HG03378 (cell line): ENCODE results near the gene TENM4.
"Not testable (repeated sequence)": the region's sequence is repeated elsewhere in the genome, so short reads cannot be mapped to it uniquely, and the experiment has no call there.

Experiments
- ATAC-seq: cut with Tn5 transposase; IDR thresholded peaks from one replicate; pipeline ENCODE4 v1.9.1; 2021; ENCODE audit warnings: mild to moderate bottlenecking, moderate library complexity; ENCODE audit not compliant: unreplicated experiment

TENM4 gene

GRCh38 chr11:78833237-78833636, 607.6 kb downstream of the TENM4 start:
- no peak for ATAC-seq

DNA sequence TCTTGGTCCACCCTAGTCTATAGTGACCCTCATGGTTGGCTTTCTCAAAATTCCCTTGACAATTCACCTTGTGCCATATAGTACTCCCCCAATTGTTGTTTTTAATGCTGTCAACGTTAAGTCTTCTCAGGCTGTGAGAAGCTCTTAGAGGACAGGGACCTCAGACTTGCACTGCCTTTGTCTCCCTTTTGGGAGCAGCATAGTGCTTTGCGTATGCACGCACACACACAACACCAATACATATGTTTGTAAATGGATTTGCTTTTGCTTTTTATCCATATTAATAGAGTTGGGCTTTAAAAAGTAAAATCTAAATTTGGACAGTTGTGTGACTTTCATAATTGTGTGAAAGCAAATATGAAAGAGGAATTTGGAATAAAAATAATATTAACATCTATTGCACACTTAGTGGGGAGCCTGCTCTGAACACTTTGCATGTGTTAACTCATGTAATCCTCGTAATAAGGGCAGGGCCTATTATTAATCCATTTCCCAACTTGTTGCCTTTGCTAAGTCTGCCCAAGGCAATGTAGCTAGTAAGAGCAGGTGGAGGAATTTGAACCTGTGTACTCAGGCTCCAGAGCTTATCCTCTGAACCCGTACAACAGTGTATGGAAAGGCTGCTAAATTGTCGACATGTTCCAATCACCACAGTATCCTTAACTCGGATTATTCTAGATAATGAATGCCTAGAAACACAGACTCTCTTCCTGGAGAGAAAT, 608.4 kb downstream of the TENM4 start:
- ATAC-seq = no peak

DNA sequence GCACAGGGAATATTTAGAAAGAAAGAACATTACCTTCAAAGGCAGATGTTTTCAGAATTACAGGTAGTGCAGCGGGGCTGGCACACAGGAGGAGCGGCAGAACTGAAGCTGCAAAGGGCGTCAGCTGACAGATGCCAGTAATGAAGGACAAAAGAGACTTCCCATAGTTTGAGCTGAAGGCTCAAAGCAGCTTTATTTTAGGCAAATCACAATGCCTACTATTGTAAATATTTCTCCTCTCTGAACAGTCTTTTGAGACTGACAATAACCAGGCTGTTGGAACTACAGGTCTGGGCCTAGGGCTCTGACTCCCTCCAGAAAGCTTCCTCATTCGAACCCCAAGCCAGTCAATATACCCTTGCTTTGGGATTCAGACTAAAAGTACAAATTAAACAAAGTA, 609.3 kb downstream of the TENM4 start:
- no peak for ATAC-seq

DNA sequence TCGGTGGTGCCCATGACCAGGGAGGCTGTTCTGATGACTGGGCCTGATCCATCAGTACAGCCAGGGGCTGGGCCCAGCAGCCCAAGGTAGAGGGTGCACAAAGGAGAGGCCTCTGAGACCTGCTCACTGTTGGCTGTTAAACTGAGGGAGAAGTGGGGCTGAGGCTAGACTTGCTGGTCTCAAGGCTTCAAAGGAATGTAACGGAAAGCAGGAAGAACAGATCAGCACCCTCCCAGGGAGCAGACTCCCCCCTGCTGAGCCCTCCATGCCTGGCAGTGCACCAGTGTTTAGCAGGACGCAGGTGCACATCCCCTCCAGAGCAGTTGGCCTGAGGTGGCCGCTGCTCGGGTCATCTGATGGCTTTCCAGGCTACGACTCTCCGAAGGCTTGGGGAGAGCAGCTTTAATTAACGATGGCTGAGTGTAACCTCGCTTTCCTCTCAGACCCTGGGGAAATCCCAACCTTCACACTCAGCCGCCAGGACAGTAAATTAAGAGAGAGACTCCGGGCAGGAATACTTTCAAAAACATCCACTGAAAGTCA, 610.5 kb downstream of the TENM4 start:
- ATAC-seq = no peak

GRCh38 chr11:78829146-78829545, 611.7 kb downstream of the TENM4 start:
- ATAC-seq = no peak

GRCh38 chr11:78828676-78829075, 612.2 kb downstream of the TENM4 start:
- ATAC-seq = no peak

GRCh38 chr11:78827291-78827690, 613.5 kb downstream of the TENM4 start:
- not testable (repeated sequence) for ATAC-seq

GRCh38 chr11:78825591-78826020, 615.2 kb downstream of the TENM4 start:
- ATAC-seq = no peak

DNA sequence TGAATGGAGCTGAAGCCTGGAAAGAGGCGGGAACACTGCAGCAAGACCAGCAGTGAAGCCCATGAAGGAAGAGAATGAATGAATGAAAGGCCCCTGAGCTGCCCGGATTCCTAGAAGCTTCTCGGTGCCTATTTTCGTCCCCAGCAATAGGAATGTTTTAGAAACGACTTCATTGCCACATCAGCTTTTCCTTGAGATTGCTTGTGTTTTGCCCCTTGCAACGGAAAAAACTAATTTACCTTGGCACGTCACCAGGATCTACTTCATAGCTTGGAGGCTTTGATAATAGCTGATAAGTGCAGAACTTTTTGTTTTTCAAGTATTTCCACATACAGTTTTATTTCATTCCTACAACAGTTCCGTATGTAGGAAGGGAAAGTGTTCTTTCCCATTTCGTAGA, 617.2 kb downstream of the TENM4 start:
- ATAC-seq = no peak

DNA sequence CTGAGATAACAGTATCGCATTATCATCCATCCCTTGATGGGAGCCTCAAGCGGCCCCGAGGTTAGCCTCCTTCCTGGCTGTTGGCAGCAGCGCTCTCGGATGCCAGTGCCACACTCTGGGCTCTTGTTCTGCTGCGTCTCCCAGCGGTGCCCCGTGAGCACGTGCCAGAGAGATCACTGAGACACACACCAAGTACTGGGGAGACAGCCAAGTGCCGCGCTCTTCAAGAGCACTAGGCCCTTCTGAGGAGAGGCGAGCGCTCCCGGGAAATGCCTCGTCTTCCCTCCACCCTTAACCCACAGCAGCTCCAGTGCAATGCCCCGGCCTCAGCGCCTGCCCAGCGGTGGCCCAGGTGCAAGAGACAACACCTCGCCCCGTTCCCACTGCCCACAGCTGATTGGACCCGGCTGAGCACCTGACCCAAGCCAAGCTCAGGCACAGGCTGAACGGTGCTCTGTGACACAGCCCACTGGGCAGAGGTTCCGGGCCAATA, 617.9 kb downstream of the TENM4 start:
- no peak for ATAC-seq

DNA sequence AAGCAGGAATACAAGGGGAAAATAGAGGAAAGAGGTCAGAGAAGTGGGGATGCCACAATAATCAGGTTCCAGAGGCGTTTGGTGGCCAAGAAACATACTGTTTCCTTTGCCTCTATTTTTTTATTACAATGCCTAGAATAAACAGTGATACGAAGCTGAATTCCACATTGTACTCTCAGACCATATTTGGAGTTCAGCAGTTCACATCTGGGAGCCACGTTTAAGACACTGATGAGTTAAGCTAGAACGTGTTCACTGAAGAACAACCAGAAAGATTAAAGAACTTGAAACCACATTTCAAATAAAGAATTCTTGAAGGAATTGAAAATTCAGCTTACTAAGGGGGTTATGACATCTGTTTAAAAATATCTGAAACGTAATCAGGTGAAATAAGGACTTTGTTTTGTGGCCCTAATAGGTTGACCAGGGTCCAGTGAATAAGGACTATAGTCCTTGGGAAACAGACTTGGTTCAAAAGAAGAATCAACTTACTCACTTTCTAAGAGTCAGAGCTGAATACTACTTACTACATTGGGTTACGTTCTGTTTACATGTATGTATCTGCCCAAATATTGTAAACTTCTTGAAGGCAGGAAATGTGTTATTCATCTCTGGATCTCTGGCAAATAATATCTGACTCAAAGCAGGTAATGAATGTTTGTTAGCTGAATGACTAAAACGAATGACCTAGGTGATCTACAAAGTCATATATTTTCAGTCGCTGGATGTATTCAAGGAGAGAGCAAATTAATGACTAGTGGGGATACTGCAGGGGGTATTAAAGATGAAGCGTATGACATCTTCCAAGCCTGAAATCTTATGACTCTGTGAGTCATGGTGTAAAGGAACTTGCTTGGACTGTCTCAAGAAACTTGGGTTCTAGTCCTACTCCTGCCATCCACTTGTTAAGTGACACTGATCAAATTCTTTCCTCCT, 619.2 kb downstream of the TENM4 start:
- ATAC-seq = no peak

DNA sequence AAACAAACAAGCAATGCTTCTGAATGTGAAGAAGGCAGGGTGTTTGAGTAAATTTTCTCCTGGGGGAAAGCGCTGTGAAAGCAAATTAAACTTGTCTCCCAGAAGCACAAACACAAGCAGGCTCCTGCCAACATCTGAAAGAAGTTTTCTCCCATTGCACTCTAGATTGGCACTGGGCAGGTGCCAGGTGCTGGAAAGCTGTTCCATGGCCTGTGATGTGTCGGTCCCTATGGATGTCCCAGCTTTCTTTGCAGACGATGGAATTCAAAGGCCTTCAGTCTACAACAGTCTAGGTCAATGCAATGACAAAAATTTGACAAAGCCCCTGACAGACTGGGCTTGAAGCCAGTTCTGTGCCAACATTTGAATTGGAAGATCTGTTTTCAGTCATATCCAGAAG, 620.1 kb downstream of the TENM4 start:
- ATAC-seq = no peak

DNA sequence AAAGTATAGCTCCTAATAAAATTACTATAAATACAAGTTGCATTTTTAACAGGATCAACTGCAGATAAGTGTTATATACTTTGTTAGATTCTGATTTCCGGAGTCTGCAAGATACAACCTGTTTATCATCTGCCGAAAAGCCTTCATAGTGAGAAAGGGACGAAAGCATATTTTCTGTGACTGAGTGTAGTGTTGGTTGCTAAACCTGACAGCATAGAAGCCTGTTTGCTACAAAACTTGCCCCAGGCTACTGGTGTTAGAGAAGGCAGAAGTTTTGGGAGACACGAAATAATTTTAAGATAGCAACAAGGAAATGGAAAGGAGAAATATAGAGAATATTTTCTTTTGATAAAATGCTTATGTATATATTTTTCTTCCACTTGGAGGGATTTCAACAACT, 622.6 kb downstream of the TENM4 start:
- ATAC-seq = no peak

- no peak for ATAC-seq
Measured at GRCh38 chr11:78815831-78816230, 625.0 kb downstream of the TENM4 start.

- no peak for ATAC-seq
Measured at GRCh38 chr11:78812513-78813293, 628.1 kb downstream of the TENM4 start.

GRCh38 chr11:78810559-78811009, 630.2 kb downstream of the TENM4 start:
- ATAC-seq = no peak

- no peak for ATAC-seq
Measured at GRCh38 chr11:78809931-78810541, 630.8 kb downstream of the TENM4 start.

DNA sequence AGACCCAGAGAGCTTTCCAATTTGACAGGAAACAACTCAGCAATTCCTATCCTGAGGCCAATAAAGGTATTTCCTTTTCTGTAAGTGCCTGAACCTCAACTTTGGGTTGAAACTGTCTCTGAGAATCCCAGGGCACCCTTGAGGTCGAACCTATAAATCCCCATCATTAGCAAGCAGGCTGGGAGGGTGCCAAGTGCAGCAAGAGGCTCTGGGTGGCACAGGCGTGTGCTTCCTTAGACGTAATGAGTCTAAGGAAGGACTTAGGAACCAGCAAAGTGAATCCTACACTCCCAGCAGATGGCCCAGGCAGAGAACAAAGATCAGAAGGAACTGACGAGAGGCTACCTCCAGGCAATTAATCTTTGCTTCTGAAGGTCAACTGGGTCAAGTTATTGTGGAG, 631.9 kb downstream of the TENM4 start:
- ATAC-seq = no peak

- no peak for ATAC-seq
Measured at GRCh38 chr11:78807351-78807750, 633.5 kb downstream of the TENM4 start.
